ENCODE measurements around the gene GALNT18.

Gene GALNT18

DNA sequence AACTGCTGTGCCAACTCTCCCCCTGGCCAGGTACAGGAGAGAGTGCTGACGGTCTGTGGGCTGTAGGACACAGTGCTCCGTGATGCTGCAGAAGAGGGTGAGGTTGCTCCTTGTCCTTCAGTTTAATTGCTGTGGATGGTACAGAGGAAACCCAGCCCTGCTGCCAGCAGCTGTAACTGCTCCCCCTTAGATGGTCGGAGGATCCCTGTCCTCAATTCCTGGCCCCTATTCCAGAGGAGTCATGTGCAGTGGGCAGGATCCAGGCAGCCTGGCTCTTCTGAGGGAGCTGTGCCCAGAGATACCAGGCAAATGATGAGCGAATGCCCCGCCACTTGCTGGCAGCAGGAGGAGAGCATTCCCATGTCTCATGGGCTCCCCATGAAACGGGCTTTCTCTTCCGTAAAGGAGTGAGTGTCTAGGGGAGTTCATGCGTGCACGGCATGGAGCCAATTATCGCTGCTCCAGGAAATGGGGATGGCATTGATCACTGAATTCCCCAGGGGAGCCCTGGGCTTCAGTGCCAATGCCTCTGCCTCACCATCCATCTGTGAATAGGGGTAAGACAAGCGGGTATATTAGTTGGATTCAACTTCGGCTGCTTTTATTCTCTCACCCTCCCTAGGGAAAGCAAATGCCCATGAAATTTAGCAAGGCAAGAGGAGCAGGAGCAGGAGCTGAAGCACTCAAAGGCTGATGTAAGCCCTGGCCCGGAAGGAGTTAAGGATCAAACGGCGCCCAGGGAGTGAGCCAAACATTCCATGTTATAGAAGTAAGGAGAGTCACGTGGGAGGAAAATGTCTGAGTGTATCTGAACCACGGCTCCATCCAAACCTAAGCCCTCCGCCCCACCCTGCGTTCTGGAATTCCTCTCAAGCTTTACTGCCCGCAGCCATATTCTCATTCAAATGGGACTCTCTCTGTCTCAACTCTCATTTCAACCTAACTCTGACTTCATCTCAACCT lies 217.8 kb downstream of the GALNT18 start:
- DNase-seq: peak; percentile 83

DNA sequence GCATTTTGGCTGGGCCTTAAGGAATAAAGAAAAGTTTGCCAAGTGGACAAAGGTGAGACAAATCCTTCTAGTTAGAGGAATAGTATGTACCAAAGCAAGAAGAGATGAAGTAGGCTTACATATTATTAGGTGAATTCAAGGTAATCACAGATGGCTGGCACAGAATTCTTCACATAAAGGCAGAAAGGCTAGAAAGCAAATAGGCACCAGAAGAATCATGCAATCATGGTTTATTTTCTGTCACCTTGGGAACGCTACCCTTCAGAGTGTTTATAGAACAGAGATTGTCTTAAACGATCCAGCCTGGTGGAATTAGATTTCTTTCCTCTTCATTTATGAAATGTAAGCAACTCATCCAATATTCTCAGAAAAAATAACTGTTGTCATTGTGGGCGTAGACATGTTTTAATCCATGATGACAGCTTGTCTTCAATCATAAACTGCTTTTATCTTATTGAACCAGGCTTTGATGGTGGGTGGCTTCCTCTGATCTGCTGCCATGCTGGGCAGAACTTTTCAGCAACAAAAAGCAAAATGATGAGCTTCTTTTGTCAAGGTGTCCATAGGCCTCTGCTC lies 219.8 kb downstream of the GALNT18 start:
- DNase-seq: no peak

DNA sequence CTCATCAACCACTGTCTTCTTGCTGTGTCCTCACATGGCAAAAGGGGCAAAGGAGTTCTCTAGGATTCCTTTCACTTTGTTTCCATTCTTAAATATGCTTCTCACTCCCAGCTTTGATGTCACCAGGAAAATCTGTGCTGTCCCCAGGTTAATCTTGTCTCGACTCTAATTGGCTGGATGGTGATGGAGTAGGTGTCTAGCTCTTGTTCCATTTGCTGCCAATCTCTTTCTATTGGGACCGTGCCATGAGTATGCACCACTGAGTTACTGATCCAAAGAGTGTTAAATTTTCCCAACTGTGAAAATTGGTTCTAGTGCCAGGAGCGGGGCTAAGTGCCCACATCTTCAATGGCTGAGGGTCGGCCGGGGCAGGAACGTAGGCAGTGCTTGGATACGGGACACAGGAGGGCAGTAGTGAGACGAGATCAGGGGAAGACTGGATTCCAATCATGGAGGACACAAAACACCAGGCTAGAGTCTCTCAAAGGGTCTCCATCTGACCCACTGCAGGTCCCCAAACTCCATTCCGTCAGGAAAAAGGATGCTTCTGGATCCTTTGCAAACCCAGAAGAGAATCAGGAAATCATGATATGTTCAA lies 221.1 kb downstream of the GALNT18 start:
- no peak for DNase-seq

DNA sequence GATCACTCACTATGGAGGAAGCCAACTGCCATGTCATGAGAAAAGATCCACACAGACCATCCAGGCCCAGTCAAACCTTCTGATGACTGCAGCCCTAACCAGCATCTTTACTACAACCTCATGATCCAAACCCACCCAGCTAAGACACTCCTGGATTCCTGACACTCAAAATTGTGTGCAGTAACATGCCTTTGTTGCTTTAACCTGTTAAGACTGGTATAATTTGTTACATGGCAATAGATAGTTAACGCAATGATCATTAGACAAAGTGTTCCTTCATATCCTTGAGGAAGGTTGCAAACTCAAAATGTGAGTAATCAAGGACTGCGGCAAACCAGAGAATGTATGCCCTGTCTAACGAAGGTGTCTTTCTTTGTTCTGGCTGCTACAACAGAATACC lies 221.7 kb downstream of the GALNT18 start:
- DNase-seq: no peak

DNA sequence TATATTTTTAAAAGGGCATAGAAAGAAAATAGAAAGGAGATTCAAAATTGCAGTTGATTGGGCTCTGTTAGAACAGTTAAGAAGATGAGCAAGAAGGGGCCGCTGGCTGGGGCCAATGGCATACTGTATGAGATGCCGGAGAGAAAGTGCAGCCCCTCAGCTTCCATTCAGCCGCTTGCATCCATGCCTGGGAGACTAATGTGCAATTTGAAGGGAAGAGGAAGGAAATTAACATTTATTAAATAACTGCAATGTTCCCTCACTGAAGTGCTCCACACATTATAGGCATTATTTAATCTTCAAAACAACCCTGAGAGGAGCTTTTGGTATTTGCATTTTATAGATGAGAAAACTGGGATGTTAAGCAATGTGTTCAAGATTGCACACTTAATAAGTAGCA lies 224.0 kb downstream of the GALNT18 start:
- DNase-seq: no peak

DNA sequence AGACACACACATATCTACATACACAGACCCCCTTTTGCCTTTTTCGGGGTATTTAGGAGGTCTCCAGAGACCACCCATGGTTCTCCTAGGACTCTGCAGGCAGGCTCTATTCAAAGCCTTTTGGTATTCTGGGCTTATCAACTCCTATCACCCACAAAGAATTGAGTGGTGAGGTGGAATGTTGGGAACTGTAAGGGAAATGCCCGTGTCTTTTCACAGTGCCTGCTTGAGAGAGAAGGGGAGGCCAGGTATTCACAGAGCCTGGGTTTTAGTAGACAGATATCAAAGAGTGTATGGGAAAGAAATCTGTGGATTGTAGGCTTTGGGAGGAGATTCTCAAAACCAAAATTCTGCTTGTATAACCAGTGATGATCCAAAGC lies 224.8 kb downstream of the GALNT18 start:
- no peak for DNase-seq

DNA sequence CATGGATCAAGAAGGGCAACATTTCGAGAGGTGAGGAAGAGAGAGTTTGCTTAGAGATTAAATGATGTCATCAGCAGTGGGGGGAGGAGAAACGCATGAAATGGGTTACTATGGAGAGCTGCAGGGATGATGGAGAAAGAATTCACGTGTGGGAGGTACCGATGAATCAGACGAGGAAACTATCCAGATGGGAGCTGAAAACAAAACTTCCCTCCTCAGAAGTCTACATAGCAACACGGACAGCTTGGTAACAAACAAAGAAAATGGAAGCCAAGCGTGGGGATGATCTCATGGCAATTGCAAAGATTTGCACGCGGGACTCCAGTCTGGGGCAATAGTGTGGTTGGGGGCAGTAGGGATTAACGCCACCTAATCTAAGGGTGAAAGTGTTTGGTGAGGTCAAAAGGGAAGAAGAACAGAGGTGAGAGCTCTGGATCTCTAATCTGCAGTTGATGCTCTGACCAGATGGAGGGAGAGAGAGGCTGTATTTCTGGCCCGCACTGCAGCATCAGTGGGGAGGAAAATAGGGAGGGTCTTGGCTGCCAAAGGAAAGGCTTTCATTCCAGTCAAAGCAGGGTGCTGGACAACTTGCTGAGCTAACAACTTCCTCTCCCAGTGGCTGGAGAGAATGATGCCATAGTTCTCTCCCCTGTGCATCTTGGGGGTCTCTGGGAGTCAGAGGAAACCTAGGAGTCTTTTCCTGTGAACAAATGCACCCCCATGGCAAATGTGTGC lies 225.3 kb downstream of the GALNT18 start:
- no peak for DNase-seq

DNA sequence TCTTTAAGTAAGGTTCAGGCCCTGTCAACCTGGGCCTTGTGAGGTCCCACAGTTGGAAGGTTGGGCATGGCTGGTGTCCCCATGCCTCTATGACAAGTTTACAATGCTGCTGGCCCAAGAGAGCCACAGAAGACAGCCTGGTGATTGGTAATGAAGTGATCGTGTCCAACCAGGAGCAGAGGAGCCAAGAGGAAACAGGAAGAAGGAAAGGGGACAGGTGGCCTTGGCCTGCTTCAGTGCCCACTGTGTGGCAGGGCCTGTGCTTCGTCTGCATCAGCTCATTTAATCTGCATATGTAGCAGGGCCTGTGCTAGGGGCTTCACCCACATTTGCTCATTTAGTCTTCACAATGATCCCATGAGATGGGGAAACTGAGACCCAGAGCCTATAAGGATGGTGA lies 226.7 kb downstream of the GALNT18 start:
- no peak for DNase-seq

DNA sequence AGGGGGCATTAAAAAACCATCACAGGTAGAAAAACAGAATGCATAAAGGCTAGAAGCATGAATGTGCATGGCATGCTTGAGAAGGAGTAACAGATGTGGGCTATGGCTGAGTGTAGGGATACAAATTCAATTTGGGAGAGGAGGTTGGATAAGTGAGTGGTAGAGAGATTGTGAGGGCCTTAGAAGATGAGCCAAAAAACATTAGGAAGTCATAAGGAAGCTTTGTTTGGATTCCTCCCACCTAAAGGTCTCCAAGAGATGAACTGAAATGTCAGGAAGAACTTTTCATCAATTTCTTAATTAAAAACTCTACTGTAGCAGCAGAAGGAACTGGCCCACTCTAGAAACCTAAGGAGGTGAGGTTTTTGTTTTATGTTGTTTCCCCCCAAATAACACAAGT lies 227.6 kb downstream of the GALNT18 start:
- DNase-seq: no peak

DNA sequence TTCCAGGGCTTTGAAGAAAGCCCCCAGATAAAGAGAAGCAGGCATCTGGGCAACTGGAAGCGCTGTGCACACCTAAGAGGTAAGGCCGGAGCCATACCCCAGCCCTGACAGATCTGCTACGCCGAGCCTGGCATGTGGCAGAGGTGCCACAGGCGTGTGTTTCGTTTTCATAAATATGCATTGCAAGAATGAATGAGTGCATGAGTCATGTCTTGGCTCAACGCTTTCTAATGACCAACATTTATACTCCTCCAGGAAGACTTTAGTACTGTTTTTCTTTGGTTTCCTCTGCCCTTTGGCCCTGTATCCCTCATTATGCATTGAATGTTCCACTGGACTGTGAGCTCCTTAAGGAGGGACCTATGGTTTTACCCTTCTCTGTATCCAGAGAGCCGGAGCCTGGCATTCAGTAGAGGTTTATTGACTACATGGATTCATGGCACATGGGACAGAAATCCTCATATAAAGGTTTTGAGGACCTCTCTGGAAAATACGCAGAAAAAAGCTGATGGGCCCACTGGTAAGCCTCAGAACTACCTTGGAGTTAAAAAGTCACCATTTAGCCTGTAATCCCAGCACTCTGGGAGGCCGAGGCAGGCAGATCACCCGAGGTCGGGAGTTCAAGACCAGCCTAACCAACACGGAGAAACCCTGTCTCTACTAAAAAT lies 229.9 kb downstream of the GALNT18 start:
- DNase-seq: no peak

DNA sequence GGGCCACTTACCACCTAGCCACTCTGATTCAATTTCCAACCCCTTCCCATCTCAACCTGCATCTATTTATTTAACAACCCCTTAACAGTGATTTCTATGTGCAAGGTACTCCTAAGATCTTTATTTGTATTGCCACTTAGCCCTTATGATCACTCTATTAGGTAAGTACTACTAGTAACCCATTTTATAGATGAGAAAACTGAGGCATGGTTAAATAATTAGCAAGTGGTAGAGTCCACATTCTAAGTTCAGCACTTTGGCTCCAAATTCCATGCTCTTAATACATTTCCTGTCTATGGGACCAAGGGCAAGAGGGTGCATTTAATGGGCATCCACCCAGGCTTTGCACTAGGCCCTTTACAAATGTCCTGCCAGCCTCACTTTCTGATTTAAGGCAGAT lies 230.6 kb downstream of the GALNT18 start:
- DNase-seq: no peak

DNA sequence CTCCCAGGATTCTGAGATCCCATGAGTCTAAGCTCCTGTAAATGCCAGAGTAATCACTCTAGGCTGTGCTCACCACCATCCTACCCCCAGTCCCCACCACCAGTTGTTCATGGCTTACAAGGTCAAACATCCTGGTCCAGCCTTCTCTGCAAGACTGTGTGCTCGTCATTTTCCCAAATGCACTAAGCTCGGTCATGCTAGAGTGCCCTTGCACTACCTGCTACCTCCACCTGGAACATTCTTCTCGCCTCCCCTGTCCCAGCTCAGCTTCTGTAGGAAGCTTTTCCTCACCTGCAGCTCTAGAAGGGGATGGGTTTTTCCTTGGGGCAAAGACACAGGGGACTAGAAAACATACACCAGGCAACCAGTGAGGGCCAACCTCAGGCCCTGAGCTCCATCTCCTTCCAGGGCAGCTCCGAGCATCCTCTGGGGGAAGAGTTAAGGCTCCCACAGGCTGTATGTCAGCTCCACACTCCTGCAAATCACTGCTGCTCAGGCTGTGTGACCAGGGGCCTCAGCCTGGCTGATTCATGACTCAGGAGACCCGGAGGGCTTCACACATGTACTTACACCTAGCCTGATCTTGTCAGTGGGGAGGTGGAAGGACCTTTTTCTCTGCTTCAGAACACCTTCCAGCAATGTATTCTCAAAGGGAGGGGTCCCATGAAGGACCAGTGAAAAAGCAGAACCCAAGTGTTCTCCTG lies 231.6 kb downstream of the GALNT18 start:
- no peak for DNase-seq

DNA sequence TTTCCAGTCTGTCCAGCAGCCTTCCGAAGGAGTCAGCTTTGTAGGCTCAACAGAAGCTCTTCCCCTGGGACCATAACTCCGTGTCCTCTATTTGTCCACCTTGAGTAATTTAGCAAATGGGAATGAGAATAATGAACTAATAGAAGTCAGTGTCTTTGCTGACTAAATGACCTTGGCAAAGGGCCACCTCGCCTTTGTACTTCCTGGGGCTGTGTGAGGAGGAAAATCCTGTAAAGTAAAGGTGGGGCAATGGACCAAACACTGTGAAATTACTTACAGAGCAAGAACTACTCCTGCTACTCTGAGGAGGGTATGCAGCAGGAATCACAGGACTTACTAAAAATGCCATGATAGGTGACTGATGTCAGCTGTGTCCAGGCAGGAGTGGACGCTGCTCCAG lies 232.6 kb downstream of the GALNT18 start:
- DNase-seq: no peak

DNA sequence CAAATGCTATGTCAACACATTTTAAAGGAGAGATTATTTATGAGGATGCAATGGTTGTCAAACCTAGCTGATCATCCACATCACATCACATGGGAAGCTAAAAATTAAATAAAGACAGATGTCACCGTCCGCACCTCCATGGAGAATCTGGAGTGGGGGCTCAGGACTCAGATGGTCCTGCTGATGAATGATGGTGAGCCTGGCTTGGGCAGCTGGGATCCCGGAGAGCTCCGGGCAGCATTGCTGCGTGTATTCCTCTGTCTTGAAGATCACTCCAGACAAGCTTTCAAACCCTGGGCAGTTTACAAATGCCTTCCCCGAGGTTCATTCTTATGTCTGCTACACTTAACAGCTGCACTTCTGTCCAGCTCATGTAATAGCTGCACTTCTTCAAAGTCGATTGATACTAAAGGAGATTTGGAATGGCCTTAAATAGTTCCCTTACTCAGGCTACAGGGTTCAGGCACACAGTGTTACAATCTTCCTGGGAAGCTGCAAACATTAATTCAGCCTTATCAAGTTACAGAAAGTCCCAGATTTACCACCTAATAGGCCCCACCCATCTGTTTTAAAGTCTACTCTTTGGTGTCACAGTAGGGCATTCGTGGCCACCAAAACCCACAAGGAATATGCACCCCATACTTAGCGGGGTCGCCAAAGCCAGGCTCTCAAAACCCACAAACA lies 234.0 kb downstream of the GALNT18 start:
- no peak for DNase-seq

DNA sequence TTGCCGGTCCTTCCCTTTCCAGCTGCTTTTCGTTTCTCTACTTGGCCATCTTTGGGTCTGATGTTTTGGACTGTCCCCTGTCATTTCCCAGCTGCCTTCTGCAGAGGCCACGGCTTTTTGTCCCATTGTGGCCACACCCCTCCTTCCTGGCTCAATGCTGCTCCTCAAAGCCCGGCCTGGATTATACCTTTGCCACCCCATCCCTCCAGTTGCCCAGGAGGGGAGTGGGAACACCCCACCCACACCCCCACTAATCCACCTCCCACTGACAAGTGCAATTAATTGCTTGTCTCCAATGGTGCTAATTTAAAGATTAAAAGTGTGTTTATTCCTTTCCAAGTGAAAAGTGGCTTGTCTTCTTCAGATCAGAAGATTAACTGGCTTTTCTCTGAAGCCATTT lies 234.6 kb downstream of the GALNT18 start:
- DNase-seq: no peak

DNA sequence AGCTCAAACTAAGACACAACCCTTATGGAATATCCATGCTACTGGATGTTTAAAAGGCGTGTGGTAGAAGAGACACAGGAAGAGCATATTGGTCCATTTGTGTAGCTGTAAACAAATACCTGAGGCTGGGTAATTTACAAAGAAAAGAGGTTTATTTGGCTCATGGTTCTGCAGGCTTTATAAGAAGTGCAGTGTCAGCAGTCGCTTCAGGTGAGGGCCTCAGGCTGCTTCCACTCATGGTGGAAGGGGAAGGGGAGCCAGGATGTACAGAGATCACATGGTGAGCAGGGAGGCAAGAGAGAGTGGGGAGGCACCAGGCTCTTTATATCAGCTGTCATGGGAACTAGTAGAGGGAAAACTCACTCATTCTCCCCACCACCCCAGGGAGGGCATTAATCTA lies 237.0 kb downstream of the GALNT18 start:
- no peak for DNase-seq

DNA sequence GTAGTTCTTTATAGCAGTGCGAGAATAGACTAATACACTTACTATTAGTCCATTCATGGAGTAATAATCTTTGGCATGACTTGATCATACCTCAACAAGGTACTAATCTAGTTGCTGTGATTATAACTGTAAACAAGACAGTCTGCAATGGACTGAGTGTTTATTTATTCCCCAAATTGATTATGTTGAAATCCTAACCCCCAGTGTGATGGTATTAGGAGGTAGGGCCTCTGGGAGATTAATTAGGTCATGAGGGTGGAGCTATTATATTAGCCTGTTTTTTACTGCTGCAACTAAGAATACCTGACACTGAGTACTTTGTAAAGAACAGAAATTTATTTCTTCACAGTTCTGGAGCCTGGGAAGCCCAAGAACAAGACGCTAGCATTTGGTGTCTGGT lies 237.8 kb downstream of the GALNT18 start:
- no peak for DNase-seq

DNA sequence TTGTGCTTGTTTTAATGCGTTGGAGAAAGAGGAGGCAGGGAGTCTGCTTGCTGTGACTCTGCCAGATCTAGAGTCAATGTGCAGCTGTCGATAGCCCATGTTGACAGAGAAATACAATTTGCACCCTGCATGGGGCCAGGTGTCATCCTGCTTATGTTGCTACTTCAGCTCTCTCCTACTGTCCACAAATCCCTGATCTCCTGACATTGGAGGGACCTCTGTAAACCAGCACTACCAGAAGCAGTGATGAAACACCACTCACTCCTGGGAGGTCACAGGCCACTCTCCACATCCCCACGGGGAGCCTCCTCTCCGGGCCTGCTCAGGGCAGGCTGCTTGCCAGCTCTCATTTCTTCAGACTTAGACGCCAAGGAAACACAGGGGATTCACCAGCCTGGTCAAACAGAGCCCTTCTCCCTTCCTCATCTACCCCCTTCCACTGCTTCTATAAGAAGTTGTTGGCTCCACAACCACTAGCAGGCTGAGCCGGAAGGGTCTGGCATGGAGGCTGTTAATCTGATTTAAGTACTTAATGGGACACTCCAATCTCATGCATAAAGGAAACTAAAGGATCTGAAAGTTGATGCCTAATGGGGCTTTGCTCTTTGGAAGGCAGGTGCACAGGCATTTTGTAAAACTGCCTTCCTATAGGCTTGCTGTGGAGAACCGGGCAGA lies 238.8 kb downstream of the GALNT18 start:
- DNase-seq: no peak

DNA sequence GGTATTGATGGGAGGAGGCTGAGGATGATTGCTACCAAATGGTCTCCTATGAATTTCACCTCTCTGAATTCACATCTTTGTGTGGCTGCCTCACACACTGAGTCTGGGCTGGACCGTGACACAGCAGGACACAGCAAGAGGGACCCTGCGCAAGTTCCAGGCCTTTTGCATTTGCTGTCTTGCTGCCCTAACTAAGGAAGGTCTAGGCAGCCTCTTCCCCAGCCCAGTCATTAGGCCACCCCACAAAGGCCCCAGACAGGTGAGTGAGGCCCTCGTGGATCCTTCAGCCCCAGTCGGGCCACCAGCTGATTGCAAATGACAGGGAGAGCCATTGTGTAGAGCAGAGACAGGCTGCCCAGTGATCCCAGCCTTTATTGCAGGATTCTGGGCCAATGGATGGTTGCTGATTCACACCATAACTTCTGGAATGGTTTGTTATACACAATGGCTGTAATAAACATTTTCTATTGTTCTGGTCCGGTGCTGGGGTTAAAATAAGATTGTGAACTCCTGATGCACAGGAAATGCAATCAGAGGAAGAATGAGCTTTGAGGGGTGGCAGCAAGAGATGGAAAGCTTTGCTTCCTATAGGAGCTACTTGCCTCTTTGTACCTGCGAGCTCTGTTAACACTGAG lies 240.2 kb downstream of the GALNT18 start:
- no peak for DNase-seq

DNA sequence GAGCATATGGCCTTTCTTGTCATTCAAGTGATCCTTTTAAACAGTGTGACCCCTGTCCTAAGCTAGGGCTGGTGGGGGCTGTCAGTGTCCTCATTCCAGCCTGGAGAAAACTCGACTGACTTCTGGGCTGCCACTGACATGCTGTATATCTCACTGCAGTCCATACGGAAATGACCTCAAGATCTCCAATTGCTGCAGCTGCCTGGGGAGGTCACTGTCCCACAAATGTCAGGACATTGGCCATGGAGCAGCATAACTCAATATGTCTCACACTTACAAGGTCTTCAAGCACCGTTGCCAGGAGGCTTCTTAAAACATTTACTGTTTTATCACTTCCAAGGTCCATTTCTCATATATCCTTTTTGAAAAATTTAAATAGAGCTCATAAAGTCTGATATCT lies 240.9 kb downstream of the GALNT18 start:
- DNase-seq: no peak

DNA sequence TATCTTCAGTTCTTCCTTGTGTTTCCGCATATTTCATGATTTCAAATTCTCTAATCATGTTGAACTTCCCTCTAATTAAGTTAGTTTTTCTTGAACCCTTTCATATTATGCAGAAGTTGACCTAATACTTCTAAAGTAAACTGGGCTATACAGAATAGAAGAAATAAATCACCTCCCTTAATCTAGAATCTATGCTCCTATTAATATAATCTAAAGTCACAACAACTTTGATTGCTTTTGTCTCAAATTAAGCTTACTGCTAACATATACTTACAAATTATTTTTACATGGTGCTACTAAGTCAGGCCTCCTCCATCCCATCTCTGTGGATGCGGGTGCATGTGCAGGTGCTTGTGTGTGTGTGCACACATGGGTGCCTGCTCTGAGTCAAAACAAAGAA lies 241.5 kb downstream of the GALNT18 start:
- no peak for DNase-seq
